Activated T-cell treated with anti-CD3 and anti-CD28 coated beads for 1 hour (primary cell): ENCODE data around the gene CCNY.
A peak's percentile ranks its signal among the peaks of the same experiment; 100 is the strongest.

Experiments used
- DNase-seq: peaks from one replicate; pipeline ENCODE4 v3.0.0-alpha.2; 2020; ENCODE audit warnings: low read depth

Gene CCNY

GRCh38 chr10:35558276-35558675 lies 222.0 kb downstream of the CCNY start:
- DNase-seq, result no peak

DNA sequence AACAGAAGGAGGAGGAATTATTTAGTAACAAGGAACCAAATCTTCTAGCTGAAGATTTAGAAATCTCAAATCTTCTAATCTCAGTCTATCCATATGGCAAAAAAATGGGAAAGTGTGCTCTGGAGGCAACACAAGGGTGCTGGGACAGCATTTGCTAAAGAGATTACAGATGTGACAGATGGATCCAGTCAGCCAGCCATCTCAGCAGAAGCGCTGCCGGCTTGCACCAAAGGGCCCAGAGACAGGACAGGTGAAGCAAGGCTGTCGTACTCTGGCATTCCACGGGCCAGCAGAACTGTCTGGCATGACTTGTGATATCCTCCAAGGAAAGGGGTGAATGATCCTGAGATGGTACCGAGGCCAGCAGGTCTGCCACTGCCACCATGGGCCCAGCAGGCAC lies 223.1 kb downstream of the CCNY start:
- no peak for DNase-seq

DNA sequence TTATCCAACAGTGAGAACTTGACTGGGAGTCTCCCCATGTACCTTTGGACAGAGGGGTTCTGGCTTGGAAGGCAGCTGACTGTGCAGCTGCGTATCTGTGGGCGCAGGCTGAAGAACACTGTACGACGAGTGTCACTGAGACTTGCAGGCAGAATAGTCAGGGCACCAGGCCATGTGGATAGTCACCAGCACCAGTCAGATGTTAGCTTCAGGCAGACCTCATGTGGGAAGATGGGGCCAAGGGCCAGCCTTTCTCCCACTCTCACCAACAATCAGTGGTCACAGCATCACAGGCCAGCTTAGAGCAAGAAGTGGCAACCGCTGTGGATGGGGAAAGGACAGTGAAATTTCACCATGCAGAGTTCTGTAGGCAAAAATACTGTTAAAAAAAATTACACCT lies 225.4 kb downstream of the CCNY start:
- no peak for DNase-seq

- no peak for DNase-seq
Measured at GRCh38 chr10:35562427-35562826, 226.1 kb downstream of the CCNY start.

DNA sequence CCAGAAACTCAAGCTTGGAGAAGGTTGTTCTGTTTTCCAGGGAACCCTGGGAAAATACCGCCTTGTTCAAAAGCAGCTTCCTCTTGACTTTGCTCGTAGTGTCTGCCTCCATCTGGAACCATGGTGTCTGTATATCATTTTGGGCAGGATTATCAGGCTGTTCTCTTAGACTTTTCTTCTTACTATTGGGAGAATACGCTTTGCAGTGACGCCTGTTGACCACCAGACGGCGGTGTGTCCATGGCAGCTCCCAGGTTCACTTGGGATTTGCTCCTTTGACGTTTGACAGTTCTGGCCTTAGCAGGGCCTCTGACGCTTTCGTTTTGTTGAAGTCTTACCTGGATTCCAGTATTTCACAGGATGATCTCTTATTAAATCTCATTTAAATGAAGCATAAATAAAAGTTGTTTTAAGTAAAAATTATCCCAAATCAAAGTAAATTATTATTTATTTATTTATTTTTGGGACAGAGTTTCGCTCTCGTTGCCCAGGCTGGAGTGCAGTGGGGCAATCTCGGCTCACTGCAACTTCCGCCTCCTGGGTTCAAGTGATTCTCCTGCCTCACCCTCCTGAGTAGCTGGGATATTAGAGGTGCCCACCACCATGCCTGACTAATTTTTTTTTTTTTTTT lies 227.1 kb downstream of the CCNY start:
- DNase-seq, result peak; percentile 34

DNA sequence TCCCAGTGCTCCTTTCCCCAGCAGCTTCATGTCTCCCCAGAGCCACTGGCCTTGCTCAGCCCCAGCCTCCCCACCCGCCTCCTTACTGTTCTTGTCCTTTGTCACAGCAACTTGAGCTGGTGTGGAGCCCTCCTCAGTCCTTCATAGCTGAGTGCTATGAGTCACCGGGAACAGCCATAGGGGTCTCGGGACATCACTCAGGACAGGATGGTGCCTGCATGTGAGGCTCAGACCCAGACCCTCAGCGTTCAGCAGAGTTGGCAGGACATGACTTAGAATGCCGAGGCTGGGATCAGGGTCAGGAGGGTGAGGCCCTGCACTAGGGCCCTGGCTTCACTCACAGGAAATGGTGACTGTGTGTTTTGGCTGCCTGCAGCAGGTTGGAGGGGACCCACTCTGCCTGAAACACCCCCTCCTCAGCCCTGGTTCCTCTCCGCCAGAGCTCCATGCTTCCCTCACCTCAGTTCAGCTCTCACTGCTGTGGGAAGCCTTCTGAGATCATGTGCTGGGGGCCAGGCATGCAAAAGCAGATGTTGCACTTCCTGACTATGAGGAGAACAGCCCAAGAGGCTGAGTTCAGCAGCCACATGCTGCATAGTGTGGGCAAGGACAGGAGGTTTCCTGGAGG lies 228.1 kb downstream of the CCNY start:
- no peak for DNase-seq

DNA sequence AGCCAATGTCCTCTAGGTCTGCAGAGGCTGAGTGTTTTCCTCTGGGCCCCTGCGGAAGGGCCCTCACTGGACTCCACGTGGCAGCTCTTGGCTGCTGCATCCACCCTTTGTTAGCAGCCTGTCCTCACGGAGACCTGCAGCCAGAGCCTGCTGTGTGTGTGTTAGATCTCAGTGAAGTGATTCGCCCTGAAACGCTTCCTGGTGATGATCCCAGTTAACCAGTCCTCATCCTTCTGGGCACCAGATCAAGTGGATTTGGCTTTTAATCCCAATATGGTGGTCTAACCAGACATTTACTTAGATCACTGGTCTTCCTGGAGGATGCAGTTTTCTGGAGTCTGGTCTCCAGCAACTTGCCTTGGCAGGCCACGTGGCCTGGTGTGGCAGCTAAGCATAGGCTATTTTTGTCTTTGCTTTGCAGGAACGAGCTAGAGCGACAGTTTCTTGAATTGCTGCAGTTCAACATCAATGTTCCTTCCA lies 229.3 kb downstream of the CCNY start:
- no peak for DNase-seq

DNA sequence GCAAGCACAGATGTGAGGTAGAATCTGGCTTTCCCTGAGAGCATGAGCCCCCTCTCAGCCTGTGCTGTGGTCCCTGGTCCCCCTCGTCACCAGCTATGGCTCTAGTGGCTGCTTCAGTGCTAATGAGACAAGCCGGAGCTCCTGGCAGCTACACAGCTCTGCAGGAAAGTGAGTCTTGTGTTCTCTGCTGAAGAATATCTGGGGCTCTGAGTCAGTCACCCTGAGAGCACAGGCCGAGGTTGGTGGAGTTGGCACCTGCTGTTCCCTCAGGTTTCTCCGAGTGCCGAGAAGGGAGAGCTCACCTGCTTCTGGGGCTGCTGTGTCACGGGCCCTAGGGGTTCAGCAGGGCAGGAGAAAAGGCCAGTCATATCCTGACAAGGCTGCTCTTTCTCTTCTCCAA lies 231.6 kb downstream of the CCNY start:
- DNase-seq, result no peak

GRCh38 chr10:35568483-35569015 lies 232.2 kb downstream of the CCNY start:
- no peak for DNase-seq

- DNase-seq, result no peak
Measured at GRCh38 chr10:35569111-35569707, 232.9 kb downstream of the CCNY start.

DNA sequence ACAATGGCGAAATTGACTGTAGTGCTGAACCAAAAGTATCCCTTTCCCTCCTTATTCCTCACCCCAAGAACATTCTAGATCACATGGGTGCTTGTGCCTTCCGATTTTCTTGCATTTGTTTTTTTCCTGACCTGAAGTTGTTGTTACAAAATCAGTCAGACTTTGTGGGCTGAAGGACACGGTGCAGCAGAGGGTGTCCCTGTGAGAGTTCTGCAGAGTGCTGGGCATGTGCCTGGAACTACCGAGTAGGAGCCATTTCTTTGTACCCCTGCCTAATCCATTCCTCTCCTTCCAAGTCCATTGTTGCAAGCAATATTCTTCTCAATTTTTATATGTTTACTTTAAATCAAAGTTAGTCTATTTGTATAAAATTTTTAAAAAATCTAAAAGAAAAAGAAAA lies 233.5 kb downstream of the CCNY start:
- no peak for DNase-seq

- no peak for DNase-seq
Measured at GRCh38 chr10:35570397-35570796, 234.1 kb downstream of the CCNY start.

DNA sequence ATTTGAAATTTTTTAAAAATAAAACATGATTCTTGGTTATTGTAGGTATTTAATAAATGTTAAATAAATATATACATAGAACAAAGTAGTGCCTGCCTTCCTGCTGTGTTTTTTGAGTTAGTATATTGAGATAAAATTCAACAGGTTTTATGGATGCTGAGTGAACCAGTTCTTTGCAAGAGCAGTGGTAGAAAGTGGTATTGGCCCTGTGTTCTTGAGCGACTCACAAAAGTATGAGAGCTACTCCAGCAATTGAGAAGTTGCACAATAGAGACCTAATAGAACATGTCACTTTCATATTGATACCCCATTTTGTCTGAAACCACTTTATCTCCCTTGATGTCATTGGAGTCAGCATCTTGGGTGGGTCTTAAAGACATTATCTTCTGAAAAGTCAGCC lies 236.3 kb downstream of the CCNY start:
- DNase-seq, result no peak

DNA sequence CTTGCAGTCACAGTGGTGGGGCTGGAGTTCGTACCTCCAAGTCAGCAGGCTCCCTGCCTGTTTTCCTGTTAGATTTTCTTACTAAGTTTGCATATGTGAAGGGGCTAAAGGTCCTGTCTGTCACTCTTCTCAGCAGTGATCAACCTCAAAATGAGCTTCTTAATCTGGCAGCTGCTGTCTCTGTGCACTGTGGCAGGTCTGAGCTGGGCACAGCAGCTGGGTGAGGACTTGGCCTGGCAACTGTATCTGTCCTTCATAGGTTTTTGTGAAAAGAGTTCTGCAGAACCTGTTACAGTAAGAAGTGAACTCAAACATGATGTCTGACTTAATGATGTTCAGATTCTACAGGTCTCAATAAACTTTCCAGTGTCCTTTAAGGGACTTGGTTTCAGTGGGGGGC lies 237.5 kb downstream of the CCNY start:
- no peak for DNase-seq

GRCh38 chr10:35574924-35575352 lies 238.6 kb downstream of the CCNY start:
- DNase-seq, result no peak

DNA sequence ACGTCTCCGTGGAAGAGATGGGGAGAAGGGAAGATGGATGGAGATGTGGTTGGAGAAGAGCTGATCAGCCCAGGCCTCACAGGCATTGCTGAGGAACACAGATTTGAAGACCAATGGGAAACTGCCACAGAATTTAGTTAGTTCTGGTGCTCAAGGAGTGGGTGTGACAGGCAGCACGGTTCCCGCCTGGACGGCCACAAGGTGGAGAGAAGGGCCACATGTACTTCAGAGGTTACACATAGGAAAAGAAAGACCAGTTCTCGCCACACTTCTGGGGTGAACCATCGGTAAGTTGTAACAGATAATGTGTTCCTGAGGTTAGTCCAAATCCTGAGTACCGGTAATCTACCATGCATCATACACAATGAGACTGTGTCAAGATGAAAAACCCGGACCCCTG lies 239.3 kb downstream of the CCNY start:
- no peak for DNase-seq

GRCh38 chr10:35576730-35577129 lies 240.4 kb downstream of the CCNY start:
- no peak for DNase-seq

GRCh38 chr10:35577926-35578617 lies 241.8 kb downstream of the CCNY start:
- DNase-seq, result no peak

DNA sequence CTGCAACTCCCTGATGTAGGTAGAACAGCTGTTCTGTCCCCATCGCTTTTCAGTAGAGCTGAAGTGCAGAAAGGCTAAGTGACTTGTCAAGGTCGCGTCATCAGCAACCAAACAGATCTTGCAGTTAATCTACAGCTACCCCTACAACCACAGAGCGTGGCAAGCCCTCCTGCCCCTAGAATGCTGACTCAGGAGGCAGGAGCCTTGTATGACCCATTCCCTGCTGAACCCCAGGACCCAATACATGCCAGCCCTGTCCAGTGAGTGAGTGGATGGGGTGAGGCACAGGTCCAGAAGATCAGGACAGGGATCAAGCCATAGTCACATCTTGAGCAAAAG lies 242.3 kb downstream of the CCNY start:
- DNase-seq, result no peak

- DNase-seq, result no peak
Measured at GRCh38 chr10:35579116-35579515, 242.8 kb downstream of the CCNY start.

GRCh38 chr10:35579726-35580422 lies 243.6 kb downstream of the CCNY start:
- DNase-seq, result no peak

DNA sequence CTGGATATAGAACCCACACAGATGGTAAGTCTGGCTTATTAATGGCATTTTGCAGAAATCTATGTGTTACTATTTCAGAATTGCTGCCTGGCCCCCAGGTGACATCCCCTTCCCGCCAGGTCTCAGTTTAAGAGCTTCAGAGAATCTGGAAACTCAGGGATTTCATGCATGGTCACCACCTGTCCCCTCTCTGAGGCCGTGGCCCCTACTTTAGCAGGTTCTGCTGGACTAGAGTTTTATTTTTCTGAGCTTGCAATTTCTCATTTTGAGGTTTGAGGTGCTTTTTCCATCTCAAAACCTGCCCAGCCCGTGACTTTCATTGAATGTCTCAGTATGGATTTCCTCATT lies 244.1 kb downstream of the CCNY start:
- DNase-seq, result no peak
